Fibroblast of lung (primary cell): Measurements from ENCODE around the gene STMP1.

Experiments
- EZH2 ChIP-seq: IDR thresholded peaks from 2 replicates; pipeline ENCODE4 v1.5.1; 2012; ENCODE audit warnings: low read length, control low read depth, mild to moderate bottlenecking; ENCODE audit errors: missing control alignments
- TF ChIP-seq, protein P1 (sequence below), 2 donors: IDR thresholded peaks in 1 of 2; conservative IDR thresholded peaks in 1 of 2; 1 replicate in 1 of 2; 2 replicates in 1 of 2; pipeline ENCODE4 v1.5.1; 2011 to 2012; ENCODE audit warnings: low read length in 2 of 2, control low read depth in 1 of 2, inconsistent platforms in 1 of 2, low read depth in 1 of 2, mild to moderate bottlenecking in 1 of 2

DNA sequence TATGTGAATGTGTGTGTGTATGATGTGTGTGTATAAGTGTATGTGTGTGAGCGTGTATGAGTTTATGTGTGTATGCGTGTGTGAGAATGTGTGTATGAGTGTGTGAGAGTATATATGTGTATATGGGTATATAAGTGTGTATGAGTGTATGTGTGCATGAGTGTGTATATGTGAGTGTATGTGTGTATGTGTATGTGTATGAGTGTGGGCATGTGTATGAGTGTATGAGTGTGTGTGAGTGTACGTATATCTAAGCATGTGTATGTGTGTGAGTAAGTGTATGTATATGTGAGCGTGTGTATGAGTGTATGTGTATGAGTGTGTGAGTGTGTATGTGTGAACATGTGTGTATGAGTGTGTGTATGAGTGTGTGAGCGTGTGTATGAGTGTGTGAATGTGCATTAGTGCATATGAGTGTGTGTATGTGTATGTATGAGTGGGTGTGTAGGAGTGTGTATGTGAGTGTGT is 52.8 kb downstream of the STMP1 start:
- TF ChIP-seq EZH2, result no peak
- TF ChIP-seq, protein P1, sequence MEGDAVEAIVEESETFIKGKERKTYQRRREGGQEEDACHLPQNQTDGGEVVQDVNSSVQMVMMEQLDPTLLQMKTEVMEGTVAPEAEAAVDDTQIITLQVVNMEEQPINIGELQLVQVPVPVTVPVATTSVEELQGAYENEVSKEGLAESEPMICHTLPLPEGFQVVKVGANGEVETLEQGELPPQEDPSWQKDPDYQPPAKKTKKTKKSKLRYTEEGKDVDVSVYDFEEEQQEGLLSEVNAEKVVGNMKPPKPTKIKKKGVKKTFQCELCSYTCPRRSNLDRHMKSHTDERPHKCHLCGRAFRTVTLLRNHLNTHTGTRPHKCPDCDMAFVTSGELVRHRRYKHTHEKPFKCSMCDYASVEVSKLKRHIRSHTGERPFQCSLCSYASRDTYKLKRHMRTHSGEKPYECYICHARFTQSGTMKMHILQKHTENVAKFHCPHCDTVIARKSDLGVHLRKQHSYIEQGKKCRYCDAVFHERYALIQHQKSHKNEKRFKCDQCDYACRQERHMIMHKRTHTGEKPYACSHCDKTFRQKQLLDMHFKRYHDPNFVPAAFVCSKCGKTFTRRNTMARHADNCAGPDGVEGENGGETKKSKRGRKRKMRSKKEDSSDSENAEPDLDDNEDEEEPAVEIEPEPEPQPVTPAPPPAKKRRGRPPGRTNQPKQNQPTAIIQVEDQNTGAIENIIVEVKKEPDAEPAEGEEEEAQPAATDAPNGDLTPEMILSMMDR (conservative IDR thresholded peaks at IDR 0.05 in 1 of 2, IDR thresholded peaks at IDR 0.05 in 1 of 2; ENCODE audit: low read depth in 1 of 2, low read length in 2 of 2), result no peak
